SKM-1 treated with dmso at 0.1 percent for 144 hours (cell line): ENCODE data around the gene ITPKB.
"Not testable (repeated sequence)": the region's sequence is repeated elsewhere in the genome, so short reads cannot be mapped to it uniquely, and the experiment has no call there.

Experiments
- DNase-seq: peaks from one replicate; lab custom pipeline; 2025; ENCODE audit not compliant: unreplicated experiment; lab: John Stamatoyannopoulos, UW

ITPKB gene

DNA sequence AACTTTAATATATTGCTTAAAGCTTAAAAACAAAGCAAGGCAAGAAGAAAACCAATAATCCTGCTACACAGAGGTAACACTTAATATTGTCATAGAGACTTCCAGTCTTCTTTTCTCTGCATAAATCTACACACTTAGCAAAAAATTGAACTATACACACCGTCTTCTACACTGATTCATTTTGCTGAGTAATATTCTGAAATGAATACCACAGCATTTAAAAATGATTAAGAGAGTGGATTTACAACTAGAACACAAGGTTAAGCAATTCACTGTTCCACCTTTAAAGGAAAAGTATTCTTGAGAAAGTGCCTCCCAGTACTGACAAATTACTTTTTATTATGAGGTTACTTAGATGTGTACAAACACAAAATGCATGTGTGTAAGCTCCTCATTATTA, 22.2 kb upstream of the ITPKB start:
- DNase-seq = no peak

DNA sequence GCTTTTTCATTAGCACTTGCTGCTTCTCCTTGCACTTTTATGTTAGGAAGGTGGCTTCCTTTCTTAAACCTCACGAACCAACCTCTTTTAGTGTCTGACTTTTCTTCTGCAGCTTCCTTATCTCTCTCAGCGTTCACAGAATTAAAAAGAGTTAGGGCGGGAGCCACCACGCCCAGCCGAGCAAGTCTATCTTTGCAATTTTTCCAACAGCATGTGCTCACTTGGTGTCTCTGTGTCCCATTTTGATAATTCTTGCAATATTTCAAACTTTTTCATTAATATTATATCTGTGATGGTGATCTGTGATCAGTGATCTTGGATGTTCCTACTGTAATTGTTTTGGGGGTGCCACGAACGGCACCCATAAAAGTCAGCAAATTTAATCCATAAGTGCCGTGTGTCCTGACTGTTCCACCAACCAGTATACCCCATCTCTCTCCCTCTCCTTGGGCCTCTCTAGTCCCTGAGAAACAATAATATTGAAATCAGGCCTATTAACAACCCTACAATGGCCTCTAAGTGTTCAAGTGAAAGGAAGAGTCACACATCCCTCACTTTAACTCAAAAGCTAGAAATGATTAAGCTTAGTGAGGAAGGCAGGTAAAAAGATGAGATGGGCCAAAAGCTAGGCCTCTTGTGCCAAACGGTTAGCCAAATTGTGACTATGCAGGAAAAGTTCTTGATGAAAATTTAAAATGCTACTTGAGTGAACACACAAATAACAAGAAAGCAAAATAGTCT, 15.9 kb upstream of the ITPKB start:
- no peak for DNase-seq

DNA sequence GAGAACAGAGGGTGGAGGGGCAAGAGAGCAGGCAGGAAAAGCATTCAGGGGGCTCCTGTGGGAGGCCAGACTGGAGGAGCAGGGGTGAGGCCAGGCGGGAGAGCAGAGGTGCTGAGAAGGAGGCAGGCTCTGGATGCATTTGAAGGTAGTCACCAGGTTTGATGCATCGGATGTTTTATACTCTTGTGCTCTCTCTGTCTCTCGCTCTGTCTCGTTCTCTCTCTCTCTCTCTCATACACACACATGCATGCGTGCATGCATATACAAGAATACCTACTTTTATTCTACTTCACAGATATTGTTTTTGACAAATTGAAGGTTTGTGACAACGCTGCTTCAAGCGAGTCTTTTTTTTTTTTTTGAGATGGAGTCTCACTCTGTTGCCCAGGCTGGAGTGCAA, 15.0 kb upstream of the ITPKB start:
- DNase-seq = no peak

DNA sequence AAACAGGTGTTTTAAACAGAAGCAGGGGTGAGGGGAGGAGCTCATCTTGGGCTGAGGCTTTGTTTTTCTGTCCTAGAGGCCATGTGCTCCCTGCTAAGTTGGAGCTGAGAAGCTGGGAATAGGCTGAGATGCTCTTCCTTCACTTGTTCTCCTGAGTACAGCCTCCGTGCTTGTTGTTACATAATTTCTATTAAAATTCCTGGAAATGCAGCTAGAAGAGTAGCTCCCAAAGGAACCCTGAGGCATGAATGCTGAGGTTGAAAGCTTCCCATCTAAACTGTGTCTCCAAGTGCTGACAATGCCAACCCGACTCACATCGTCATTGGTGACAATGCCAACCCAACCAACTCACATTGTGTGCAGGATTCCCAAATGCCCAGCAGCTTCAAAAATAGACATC, 12.6 kb upstream of the ITPKB start:
- DNase-seq = no peak

DNA sequence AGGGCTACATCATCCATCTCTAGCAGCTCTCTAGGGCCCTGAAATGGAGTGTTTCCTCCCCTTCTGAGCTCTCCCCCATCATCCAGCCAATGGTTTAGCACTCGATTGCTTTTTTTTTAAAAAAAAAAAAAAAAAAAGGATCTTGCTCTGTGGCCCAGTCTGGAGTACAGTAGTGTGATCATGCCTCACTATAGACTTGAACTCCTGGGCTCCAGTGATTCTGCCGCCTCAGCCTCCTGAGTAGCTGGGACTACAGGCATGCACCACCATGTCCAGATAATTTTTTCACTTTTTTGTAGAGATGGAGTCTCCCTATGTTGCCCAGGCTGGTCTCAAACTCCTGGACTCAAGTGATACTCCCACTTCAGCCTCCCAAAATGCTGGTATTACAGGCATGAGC, 12.1 kb upstream of the ITPKB start:
- no peak for DNase-seq

DNA sequence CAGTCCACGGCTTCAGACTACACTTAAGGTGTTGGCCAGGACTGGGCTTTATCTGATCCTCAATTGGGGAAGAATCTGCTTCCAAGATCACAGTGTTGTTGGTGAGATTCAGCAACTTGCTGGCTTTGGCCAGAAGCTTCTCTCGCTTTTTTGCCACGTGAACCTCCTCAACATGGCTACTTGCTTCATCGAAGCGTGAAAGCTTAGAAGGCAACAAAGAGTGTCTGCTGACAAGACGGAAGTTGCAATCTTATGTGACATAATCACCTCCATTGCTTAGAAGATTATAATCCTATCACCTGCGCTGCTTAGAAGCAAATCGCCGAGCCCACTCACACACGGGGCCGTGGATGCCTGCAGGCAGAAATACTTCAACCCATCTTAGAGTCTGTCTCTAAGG, 10.4 kb upstream of the ITPKB start:
- no peak for DNase-seq

DNA sequence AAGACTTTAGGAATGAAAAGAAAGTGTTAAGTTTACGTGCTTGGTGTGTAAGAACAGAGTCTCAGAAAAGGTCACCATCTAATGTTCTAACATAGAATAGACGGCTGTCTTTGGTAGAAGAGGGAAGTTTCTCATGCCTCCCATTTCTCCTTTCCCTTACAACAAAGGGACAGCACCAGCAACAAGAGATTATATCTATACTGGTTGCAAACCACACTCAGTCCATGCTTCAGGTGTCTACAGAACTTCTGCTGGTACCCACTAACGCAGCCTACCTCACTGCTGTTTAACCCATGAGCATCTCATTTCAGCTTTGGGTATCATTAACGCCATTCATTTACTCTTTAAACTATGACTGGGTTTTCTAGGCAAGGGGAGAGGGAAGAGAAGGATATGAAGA, 9.2 kb upstream of the ITPKB start:
- no peak for DNase-seq

DNA sequence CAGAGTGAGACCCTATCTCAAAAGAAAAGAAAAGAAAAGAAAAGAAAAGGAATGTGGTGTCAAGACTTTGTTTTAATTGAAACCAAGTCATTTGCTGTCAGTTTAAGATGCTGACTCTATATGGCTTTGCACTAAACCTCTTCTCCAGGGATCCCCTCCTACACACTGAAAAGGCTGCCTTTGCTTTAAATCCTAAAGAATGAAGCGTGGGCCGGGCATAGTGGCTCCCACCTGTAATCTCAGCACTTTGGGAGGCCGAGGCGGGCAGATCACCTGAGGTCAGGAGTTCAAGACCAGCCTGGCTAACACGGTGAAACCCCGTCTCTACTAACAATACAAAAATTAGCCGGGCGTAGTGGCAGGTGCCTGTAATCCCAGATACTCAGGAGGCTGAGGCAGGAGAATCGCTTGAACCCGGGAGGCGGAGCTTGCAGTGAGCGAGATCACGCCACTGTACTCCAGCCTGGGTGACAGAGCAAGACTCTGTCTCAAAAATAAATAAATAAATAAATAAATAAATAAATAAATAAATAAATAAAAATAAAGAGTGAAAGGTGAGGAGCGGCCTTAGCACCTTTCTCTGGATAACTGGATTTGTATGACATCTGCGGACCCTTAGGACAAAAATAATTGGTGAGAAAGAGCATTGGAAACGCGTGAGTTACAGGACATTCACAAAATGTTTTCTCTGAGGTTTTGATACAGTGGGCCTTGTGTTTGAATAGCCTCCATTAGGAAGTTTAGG, 8.6 kb upstream of the ITPKB start:
- DNase-seq = not testable (repeated sequence)

DNA sequence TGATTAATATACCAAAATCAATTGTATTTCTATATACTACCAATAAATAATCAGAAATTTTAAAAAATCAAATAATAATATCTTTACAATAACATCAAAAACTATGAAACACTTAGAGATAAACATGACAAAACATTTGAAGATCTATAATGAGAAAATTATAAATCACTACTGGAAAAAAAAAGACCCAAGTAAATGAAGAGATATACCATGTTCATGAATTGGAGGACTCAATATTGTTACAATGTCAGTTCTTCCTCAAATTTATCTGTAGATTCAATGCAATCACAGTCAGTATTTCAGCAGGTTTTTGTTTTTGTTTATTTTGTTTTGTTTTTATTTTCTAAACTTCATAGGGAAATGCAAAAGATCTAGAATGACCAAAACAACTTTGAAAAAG, 4.2 kb upstream of the ITPKB start:
- no peak for DNase-seq

DNA sequence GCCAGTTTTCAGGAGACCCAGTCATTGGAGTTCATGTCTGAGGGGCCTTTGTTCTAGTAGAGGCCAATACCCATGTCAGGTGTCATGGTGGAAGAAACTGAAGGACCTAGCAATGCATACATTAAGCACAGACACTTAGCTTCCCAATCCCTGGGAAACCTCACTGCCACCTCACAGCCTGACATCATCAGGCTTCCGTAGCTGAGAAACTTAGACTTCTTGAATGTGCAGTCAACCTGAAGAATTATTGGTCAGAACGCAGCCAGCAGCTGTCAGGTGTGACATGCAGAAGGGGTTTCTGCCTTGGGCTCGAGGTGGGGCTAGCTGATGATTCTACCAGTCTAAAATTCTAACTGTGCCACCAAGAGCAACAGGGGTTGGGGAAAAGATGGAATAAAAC, 1.9 kb upstream of the ITPKB start:
- DNase-seq = no peak

DNA sequence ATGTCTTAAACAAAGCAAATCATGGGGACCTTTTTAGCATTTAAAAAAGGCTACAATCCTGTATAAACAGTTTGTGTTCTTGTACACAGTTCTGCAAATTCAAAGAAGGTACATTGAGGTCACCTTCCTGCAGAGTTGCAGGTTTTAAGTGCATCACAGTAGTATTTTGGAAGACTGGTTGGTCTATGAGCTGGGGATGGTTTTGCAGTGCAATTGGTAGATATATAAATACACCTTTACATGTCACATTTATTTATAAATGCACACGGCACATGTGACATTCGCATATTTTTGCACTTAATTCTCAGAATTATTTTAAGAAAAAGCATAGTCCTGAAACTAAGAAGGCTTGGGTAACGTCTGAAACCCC, 599 bp upstream of the ITPKB start:
- no peak for DNase-seq

DNA sequence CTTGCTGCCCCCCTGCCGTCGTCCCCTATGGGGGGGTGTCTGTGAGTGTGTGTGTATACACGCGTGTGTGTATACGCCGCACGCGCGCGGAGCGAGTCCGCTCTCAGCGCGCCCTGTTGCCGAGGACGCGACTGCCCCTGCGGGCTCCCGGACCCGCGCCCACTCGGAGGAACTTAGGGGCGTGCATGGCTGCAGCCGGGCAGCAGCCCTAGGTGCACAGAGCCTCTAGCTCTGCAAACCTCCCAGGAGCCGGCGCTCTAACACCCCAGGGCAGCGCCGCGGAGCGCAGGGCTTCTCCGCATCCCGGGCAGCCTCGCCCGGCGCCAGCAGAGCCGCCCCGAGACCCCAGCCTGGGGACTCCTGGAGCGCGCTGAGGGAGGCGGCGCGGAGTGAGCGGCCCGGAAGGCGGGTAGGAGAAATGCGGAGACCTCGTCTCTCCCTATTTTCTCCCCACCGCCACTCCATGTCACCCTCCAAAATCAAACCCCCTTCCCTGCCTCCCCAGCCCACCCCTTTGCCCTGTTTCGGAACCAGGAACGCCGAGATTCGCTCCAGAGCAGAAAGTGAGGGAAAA, 574 bp downstream of the ITPKB start:
- DNase-seq = peak; percentile 45

DNA sequence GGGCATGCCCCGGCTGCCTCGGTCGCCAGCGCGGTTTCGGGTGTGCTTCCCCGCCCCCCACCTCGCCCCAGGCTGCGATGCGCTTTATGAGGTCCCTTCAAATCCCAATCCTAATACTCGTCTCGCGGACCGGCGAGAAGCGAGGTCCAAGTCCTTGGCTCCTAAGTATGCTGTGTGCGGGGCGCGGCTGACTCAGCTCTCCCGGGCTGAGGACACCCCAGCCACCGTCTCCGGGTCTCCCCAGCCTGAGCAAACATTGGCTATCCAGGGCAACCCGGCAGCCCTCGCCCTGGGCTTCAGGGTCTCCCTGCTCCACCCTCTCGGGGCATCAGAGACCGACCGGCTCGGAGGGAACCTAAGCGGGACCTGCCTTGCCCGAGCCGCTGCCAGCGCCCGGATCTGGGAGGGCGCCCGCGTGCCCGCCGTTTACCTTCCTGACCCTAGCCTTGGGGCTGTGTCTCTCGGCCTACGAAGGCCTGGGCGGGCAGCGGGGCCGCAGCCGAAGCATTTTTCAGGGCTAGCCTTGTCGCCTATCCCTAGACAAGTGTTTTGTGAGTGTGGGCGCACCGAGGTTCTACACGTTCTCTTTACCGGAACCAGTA, 1.2 kb downstream of the ITPKB start:
- peak; percentile 55 for DNase-seq

DNA sequence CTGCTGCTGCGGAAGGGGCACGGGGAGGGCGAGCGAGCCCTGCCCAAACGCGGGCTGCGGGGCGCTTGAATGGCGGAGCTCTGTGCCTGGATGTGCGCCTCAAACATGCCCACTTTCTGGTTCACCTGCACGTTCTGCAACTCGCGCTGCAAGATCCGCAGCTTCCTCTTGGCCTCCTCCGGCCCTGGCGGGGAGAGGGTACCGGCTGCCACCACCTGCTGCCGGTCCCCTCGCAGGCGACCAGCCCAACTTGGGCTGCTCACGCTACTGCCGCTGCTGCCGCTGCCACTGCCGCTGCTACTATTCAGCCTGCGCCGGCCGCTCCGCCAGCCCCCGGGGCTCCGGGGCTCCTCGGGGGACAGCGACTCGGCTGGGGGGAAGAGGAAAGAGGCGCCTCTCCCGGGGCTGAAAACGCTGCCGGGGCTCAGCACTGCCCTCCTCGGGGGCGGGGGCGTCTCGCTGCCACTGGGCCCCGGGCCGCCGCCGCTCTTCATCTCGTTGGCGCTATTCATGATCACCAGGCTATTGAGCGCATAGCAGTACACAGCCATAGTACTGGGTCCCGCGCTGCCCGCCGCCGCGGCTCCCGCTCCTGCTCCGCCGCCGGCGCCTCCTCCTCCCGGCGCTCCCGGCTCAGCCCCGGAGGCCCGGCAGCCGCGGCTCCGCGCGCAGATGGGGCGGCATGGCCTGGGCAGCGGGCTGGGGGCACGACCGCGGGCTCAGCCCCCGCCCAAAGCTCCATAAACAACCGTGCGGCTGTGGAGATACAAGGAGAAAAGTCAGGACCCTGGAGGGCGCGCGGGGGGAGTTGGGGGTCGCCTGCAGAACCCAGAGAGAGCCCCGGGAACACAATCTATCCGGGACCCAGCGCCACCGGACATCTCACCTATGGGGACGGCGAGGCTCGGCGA, 1.9 kb downstream of the ITPKB start:
- DNase-seq = peak; percentile 33

DNA sequence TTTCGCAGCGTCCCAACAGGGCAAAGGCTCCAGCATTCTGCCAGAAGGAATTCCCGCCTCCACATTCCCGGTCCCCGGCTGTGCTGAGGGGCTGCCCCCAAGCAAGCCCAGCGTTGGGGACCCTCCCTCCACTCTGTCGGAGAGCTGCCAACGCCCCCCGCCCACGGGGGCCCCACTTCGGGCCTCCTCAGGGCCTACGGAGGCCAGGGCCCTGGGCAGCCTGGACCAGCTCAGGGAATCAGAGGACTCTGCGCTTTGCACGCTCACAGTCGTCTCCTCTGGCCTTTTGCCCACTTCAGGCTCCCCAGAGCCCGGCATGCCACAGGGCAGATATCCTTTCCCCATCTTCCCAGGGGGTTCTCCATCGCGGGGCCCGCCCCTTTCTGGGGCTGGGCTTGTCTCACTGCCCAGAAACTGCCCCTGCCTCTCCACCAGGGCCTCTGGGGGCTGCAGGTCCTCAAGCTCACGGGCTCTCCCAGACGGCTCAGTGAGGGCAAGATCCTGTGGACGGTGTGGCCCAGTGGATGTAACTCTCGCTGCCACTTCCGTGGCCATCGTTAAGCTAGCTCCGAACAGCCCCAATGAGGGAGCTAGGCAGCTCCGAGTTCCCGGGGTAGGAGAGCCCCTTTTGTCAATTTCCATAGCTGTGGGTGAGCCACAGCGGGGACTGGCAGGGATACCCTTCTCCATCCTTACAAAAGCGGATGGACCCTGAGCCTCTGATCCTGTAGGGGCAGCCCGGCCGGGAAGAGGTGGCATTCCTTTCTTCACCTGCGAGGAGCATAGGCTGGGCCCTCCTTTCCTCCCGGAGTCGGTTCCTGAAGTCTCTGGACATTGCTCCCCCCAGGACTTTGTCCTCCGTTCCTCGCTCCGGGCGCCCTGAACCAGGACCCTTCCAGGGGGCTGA, 2.8 kb downstream of the ITPKB start:
- DNase-seq = no peak

DNA sequence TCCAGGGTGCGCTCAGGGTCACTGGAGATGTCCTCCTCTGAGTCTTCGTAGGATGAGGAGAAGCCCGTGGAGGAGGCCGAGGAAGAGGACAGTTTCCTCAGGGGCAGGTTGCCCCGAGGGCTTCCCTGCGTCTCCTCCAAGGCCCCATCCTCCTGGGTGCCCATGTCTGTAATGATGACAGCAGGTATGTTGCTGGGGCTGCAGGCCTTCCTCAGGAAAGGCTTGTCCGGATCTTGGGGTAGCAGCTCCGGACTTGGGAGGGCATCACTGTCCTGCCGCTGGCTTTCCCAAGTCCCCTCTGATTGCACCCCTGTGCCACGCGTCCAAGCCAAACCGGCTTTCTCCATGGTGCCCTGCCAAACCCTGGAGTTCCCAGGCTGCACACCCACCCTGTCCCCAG, 3.5 kb downstream of the ITPKB start:
- DNase-seq = no peak

DNA sequence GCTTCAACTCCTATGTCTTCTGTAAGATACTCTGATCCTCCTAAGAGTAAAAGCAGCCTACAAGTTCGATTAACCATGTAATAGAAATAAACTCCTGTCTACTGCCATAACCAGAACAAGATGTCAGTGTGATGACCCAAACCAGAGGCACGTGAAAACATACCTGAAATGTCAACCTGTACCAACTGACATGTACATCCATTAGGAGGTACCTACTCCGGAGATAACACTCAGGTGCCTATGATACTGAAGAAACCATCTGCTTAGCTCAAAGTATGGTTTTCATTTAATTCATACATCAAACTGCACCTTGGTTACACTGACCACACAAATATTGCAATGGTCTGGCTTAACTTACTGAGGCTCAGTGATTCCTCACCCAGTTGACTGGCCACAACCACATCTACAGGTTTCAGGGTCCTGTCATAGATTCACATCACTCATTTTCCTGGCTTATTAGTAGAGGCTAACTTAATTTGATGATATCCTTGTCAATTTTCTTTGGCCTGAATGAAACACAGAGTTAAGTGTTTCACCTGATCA, 4.4 kb downstream of the ITPKB start:
- DNase-seq = no peak

DNA sequence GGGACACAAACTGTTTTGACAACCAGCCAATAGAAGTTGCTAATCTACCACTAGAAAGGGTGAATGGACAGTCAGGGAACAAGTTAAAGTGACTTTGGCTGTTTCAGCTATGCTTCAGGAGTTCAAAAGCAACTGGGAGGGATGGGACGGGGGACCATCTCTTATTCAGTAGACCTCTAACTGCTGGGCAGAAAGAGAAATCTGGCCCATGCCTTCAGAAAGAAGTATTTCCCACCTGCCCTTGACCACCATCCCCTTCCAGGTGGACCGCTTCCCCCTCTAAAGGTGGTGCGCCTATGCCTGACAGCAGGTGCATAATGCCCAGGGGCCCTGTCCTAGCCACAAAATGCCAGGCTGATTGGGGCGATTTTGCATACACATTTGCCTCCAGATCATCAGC, 5.2 kb downstream of the ITPKB start:
- no peak for DNase-seq

DNA sequence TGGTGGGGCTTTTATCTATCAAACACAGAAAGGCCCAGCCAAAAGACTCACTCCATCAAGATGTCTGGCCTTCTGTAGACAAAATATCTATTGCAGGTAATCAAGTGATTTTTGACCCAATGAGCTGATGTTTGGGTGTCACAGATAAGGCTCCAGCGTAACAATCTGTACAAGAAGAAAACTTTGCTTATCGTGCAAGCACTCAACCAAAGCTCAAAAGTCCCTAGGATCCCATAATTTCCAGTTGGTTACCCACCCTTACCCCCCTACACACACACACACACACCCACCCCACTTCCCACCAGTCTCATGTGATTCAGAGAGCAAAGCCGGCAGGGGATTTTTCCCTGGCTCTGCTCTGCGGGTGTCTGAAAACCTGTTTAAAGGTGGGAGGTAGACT, 5.8 kb downstream of the ITPKB start:
- no peak for DNase-seq

DNA sequence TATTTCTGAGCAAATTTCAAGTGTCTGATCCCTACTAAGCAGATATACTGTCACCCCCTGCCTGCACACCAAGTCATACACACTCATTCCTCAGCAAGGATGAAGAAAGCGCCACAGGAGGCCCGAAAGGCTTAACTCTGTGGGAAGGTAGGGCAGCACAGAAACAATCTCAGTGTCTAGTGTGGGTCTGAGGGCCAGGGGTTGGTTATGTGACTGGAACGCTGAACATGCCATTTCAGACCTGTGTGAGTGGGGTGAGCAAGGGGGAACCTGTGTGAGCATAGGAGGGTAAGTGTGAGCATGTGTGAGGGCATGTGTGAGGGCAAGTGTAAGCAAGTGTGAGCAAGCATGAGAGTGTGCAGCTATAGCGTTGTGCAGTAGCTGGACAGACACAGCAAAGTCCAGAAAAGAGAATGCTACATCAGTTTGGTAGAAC, 6.2 kb downstream of the ITPKB start:
- DNase-seq = no peak
